SK-N-SH treated with all-trans-retinoic acid at 6 μM for 48 hours (cell line): ENCODE data around the gene PACSIN2.

Experiments used
- CREB5 ChIP-seq: fragments of 250-450 bp; sonication (Bioruptor Pico); IDR thresholded peaks from 2 replicates; pipeline ENCODE4 v1.5.1; 2020; ENCODE audit warnings: low read depth, mild to moderate bottlenecking, moderate library complexity
- OSR1 ChIP-seq: fragments of 250-450 bp; sonication (Bioruptor Pico); IDR thresholded peaks from 2 replicates; pipeline ENCODE4 v1.8.0; 2022; ENCODE audit warnings: moderate library complexity, mild to moderate bottlenecking, inconsistent platforms
- PATZ1 ChIP-seq: fragments of 250-450 bp; sonication (Bioruptor Pico); IDR thresholded peaks from 2 replicates; pipeline ENCODE4 v1.8.0; 2020; ENCODE audit warnings: mild to moderate bottlenecking, moderate library complexity, borderline replicate concordance
- SNAI2 ChIP-seq: fragments of 250-450 bp; sonication (Bioruptor Pico); IDR thresholded peaks from 2 replicates; pipeline ENCODE4 v1.5.0; 2020; ENCODE audit warnings: mild to moderate bottlenecking, moderate library complexity
- TCF4 ChIP-seq: fragments of 250-450 bp; sonication (Bioruptor Pico); IDR thresholded peaks from 2 replicates; pipeline ENCODE4 v1.8.0; 2021; ENCODE audit warnings: mild to moderate bottlenecking, moderate library complexity, borderline replicate concordance
- ZFP30 ChIP-seq: fragments of 450-650 bp; formaldehyde crosslinking; IDR thresholded peaks from 2 replicates; pipeline ENCODE4 v1.5.0; 2022; ENCODE audit warnings: mild to moderate bottlenecking, moderate library complexity

- no peak for TF ChIP-seq ZFP30 (CRISPR knock-in tag)
- TF ChIP-seq CREB5 (CRISPR knock-in tag) = no peak
- TF ChIP-seq TCF4 = no peak
- TF ChIP-seq PATZ1 (CRISPR knock-in tag) = no peak
- TF ChIP-seq SNAI2 (CRISPR knock-in tag) = no peak
- TF ChIP-seq OSR1 (CRISPR knock-in tag) = no peak
Measured at GRCh38 chr22:42855211-42855610, 159.7 kb downstream of the PACSIN2 start.
